Lower leg skin (tissue), 4 donors: ENCODE results near the gene KNL1. TPM values are rescaled to one million over a fixed set of nuclear protein-coding genes. Genes with fewer than 3 reads are reported as not detected.

Experiments
- DNase-seq, 2 donors: peaks; one replicate each; pipeline ENCODE4 v3.0.0-alpha.2; 2019; ENCODE audit warnings: low spot score in 2 of 2
- H3K4me3 ChIP-seq: fragments of 200-600 bp; sonication (generic); 2 replicates; pipeline ENCODE4 v1.5.1; 2017; ENCODE audit warnings: mild to moderate bottlenecking, low read depth; ENCODE audit not compliant: poor library complexity, severe bottlenecking
- CTCF ChIP-seq, 3 donors: fragments of 450-650 bp; IDR thresholded peaks; one replicate each; pipeline ENCODE4 v1.5.1; 2016; ENCODE audit warnings: antibody characterized with exemption in 3 of 3, mild to moderate bottlenecking in 3 of 3, moderate library complexity in 2 of 3
- POLR2A ChIP-seq, 2 donors: fragments of 450-650 bp; IDR thresholded peaks; one replicate each; pipeline ENCODE4 v1.6.1; 2016 to 2017; ENCODE audit warnings: antibody characterized with exemption in 2 of 2, mild to moderate bottlenecking in 1 of 2, moderate library complexity in 1 of 2
- WGBS, 2 donors: methylation state at CpG; one replicate each; pipeline ENCODE4 v1.1.5; 2018; 5-methylcytosine and 5-hydroxymethylcytosine counted together
- intact Hi-C: fragments of 100-400 bp; cut with DNase I; formaldehyde crosslinking; loops from one replicate; pipeline ENCODE4 v1.15.0; 2023; ENCODE audit warnings: low total_unique reads
- total RNA-seq, 4 donors: library from RNA; depleted of rRNA; stranded (reverse); fragments of >200 nt; gene quantifications; one replicate each; pipeline ENCODE4 v1.1.0, GENCODE V29; 2016

Gene KNL1
- total RNA-seq, 4 donors from 2014 or later = 0.69 to 2.7 (median 1.3) TPM

- no peak for TF ChIP-seq CTCF (IDR thresholded peaks at IDR 0.05)
- no peak for TF ChIP-seq POLR2A (IDR thresholded peaks at IDR 0.05)
- no peak for DNase-seq
- intact Hi-C loops = no loop called here
- H3K4me3 ChIP-seq = no peak overlapping the region
Observed at GRCh38 chr15:40563426-40563825, 30.6 kb upstream of the KNL1 start.

GRCh38 chr15:40564591-40565332, 29.3 kb upstream of the KNL1 start, which contains the start of gene CCDC32:
CCDC32 (minus strand) TSS chr15:40565042; CDS start chr15:40563015, 2,027 bp downstream.
- peak within 1 kb of the TSS; percentile 86 for H3K4me3 ChIP-seq
- intact Hi-C loops = no loop called here
- WGBS, 2 donors = 0 to 1% methylated on average over 37 to 40 of the region's 40 CpGs
- DNase-seq = peak; percentile 99
- TF ChIP-seq POLR2A (IDR thresholded peaks at IDR 0.05) (no peak), CTCF (IDR thresholded peaks at IDR 0.05) (no peak)

GRCh38 chr15:40565333-40566238, 28.5 kb upstream of the KNL1 start:
- intact Hi-C loops = no loop called here
- 38 to 39% methylated on average over 19 of the region's 20 CpGs for WGBS, 2 donors
- TF ChIP-seq POLR2A (IDR thresholded peaks at IDR 0.05) = no peak
- TF ChIP-seq CTCF (IDR thresholded peaks at IDR 0.05) = no peak
- no peak for DNase-seq
- H3K4me3 ChIP-seq = no peak overlapping the region

- DNase-seq = no peak
- H3K4me3 ChIP-seq = no peak overlapping the region
- intact Hi-C loops = no loop called here
- 48 to 52% methylated on average over 7 of the region's 7 CpGs for WGBS, 2 donors
- no peak for TF ChIP-seq CTCF (IDR thresholded peaks at IDR 0.05)
- no peak for TF ChIP-seq POLR2A (IDR thresholded peaks at IDR 0.05)
Observed at GRCh38 chr15:40567111-40567510, 26.9 kb upstream of the KNL1 start.

GRCh38 chr15:40569129-40569953, 24.7 kb upstream of the KNL1 start, which contains the start of gene RPUSD2:
RPUSD2 (plus strand) TSS chr15:40569299; CDS start chr15:40569338, 39 bp downstream.
- H3K4me3 ChIP-seq = peak within 1 kb of the TSS; percentile 92
- whole genome bisulfite sequencing, 2 donors = 0% methylated on average over 32 to 38 of the region's 62 CpGs
- TF ChIP-seq CTCF (IDR thresholded peaks at IDR 0.05) = no peak
- no peak for TF ChIP-seq POLR2A (IDR thresholded peaks at IDR 0.05)
- intact Hi-C loops = no loop called here
- DNase-seq = peak; percentile 88 to 99
